Muscle layer of colon (tissue), 2 donors: ENCODE results near the gene HAND1.

Experiments used
- H3K27ac ChIP-seq: one replicate; pipeline ENCODE4 v1.7.0; 2013; ENCODE audit warnings: low read depth, mild to moderate bottlenecking, low read length, moderate library complexity
- H3K27me3 ChIP-seq, 2 donors: one replicate each; pipeline ENCODE4 v1.7.0; 2013; ENCODE audit warnings: low read length in 2 of 2, mild to moderate bottlenecking in 2 of 2; ENCODE audit not compliant: insufficient read depth in 2 of 2, control insufficient read depth in 1 of 2
- H3K36me3 ChIP-seq: one replicate; pipeline ENCODE4 v1.7.0; 2013; ENCODE audit warnings: mild to moderate bottlenecking, low read length; ENCODE audit not compliant: insufficient read depth
- H3K4me1 ChIP-seq: one replicate; pipeline ENCODE4 v1.7.0; 2013; ENCODE audit warnings: mild to moderate bottlenecking, low read length; ENCODE audit not compliant: insufficient read depth
- H3K4me3 ChIP-seq, 2 donors: one replicate each; pipeline ENCODE4 v1.7.0; 2013; ENCODE audit warnings: low read length in 2 of 2, low read depth in 1 of 2, mild to moderate bottlenecking in 1 of 2, moderate library complexity in 1 of 2
- H3K9ac ChIP-seq: one replicate; pipeline ENCODE4 v1.7.0; 2013; ENCODE audit warnings: low read length
- H3K9me3 ChIP-seq: one replicate; pipeline ENCODE4 v1.7.0; 2013; ENCODE audit warnings: mild to moderate bottlenecking, low read length
- donor health status: abdominal sarcoma.
- donor health status: Adenocarcinoma of cecum.

HAND1 gene

DNA sequence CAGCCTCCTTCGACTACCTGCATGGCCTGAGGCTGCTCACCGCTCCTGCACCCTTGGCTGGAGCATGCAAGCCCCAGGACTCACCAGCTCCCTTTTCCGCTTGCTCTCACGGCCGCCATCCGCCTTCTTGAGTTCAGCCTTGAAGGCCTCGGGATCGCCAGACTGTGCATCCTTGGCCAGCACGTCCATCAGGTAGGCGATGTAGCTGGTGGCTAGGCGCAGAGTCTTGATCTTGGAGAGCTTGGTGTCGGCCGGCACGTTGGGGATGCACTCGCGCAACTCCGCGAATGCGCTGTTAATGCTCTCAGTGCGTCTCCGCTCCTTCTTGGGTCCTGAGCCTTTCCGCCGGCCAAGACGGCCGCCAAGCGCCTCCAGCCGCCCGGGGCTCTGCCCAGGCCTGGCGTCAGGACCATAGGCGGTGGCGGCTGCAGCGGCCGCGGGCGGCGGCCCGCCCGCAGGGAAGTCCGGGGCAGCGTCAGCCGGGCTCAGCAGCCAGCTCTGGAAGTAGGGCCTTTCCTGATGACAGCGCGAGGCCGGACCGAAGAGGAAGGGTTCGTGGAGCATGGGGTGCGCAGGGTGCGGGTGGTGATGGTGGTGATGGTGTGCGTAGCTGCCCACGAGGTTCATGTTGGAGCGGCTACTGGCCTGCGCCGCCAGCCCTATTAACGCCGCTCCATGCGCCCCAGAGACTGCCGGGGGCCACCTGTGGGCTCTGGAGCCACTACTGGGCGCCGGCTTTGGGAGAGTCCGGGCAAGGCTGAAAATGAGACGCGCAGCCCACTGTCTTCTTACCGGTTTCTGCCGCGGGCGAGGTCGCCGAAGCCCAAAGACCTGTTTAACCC is 424 bp downstream of the HAND1 start:
- H3K4me1 ChIP-seq = peaks cover 20% of the 10 kb centered on the region

DNA sequence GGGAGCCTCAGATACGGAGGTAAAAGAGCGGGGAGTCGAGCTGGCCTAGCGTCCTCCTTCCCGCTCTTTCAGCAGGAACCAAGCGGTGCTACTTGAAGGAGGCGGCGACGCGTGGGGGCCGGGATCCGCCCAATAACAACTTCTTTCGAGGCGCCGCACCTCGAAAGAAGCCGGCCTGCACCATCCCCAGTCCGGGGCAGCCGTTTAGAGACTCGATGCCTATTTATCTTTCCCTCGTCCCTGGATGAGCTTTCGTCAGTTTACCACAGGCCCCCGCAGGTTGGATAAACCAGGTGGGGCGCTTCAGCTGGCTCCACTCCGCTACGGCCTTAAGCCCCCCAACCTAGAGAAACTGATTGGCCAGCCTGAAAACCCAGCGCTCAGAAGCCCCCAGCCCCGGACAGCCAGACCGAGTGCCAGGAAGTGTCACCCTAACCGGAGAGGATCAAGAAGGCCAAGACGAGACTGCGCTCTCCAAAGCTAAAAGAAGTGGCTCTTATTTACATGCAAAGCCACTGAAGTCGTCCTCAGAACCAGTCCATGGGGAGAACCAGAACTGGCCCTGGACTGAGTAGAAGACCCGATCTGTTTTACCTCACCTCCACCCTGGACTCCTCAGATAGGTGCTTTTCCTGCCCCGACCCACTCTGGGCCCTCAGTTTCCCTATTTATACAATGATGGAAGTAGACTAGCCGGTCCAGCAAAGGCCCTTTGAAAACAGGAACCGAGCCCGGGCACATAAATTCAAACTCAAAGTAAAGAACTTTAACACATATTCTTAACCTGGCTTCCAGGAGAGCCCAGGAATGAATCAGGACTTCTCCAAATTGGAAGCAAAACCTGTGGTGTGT is 1.4 kb downstream of the HAND1 start:
- Histone ChIP-seq H3K4me3 (peak overlapping the region; percentile 69 to 85), H3K9me3 (no peaks in the 10 kb centered on the region), H3K4me1 (peaks cover 10% of the 10 kb centered on the region), H3K27me3 (peaks cover 19 to 72% of the 10 kb centered on the region in 2 donors), H3K9ac (peak overlapping the region; percentile 97), H3K36me3 (no peaks in the 10 kb centered on the region), H3K27ac (peak overlapping the region; percentile 88)

More for the DNA sequence above, 424 bp downstream of the HAND1 start:
- H3K9ac ChIP-seq = peak overlapping the region; percentile 97
- peak overlapping the region; percentile 88 for H3K27ac ChIP-seq
- peak overlapping the region; percentile 69 to 85 for H3K4me3 ChIP-seq
- H3K36me3 ChIP-seq = no peaks in the 10 kb centered on the region
- no peaks in the 10 kb centered on the region for H3K9me3 ChIP-seq
- H3K27me3 ChIP-seq = peaks cover 23 to 72% of the 10 kb centered on the region in 2 donors

DNA sequence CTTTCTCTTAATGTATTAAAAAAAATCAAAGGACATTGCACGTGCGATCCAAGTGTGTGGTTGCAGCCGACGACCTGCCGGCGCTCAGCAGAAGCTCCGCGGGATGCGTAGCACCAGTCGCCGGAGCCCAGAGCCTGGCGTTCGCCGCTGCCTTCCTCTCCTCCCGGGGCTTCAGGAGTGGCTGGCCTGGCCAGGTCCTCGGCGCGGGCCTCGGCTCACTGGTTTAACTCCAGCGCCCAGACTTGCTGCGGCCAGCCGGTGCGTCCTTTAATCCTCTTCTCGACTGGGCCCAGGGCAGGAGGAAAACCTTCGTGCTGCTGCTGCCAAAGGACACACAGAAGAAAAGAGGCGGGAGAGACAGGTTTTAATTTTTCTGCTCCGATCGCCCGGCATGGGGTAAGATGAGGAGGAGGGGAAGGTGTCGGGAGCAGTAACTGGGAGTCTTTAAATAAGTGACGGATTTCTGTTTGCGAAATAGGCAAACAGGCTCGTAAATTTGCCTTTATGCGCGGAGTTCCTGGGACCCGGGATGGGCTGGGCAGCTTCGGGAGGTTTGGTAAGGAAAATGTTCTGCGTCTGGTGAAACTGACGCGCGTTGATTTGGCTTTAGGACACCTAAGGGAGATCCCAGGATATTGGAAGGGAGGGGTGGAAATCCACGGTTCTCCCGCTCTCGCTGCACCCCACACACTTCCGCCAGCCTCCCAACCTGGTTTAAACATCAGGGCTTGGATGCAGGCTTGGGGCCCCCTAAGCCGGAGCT is 2.3 kb downstream of the HAND1 start:
- Histone ChIP-seq H3K27me3 (peaks cover 12 to 71% of the 10 kb centered on the region in 2 donors), H3K9ac (peak overlapping the region; percentile 97), H3K4me1 (peaks cover 8% of the 10 kb centered on the region)

DNA sequence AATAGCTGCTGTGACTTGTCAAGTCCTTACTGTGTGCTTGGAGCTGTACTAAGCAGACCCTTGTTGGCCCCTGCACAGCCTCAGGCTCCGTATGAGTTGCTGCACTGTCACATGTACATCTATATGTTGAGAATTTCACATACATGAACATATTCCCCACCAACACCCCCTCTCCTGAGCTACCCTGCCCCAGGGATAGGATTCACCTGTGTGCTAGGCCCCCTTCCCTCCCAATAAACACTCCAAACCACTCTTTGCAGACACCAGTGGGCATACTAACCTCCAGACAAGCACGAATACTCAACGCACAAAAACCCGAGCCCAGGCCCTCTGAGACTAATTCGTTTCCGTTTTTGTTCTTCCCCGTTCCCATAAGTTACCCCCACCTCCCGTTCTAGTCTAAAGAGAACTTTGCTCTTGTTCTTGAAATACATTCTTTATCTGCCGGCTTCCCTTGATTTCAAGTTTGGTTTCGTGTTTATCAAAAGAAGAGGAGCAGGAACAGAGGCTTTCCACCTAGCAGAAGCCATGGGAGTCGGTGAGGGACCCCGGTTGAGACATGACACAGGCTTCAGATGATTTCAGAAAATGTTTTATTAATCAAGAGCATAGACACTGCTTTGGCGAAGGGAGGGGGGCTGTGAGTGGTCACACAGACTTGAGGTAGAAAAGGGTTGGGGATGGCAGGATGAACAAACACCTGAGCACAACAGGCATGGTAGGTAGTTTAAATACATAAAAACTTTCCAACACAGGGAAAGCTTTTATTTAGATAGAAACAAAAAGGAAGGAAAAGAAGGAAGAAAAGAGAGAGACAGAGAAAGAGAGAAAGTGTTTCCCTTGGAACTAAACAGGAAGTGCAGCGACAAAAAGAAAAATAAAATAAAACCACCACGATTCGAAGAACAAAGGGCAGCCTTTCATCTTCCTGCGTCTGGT is 3.4 kb downstream of the HAND1 start:
- Histone ChIP-seq H3K4me3 (peak overlapping the region; percentile 69 to 85), H3K9me3 (no peaks in the 10 kb centered on the region), H3K27ac (peak overlapping the region; percentile 88), H3K4me1 (peaks cover 8% of the 10 kb centered on the region), H3K27me3 (peaks cover 6 to 61% of the 10 kb centered on the region in 2 donors), H3K36me3 (no peaks in the 10 kb centered on the region), H3K9ac (peak overlapping the region; percentile 97)

More for the DNA sequence above, 2.3 kb downstream of the HAND1 start:
- Histone ChIP-seq H3K36me3 (no peaks in the 10 kb centered on the region), H3K4me3 (peak overlapping the region; percentile 69 to 85), H3K27ac (peak overlapping the region; percentile 88), H3K9me3 (no peaks in the 10 kb centered on the region)

DNA sequence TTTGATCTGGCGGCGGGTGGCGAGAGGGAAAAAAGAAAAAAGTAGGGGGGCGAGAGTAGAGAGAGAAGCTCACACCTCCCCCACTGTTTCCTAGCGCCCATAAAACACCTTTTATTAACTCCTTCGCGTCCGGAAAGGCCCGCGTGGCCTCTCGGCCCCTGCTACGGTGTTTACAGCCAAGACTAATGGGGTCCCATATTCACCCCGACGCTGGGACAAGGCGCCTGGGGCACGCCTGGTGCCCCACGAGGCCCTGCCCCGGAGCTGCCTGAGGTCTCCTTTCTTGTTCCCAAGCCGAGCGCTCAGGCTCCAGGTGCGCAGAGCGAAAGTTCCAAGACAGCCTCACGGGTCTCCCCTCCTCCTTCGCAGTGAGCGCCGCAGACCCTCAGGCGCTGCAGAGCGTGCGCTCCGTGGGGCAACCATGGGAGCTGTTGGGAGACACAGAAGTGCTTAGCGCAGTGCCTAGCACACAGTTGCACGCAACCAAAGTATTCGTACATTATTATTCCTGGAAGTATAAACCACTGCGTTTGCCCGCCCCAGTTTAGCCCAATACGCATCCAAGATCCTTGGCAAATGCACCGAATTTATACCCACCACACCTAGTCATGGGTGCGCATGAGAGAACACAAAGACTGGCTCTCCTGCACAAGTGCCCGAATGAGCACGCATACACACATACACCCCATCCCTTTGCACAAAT is 4.3 kb downstream of the HAND1 start:
- Histone ChIP-seq H3K4me3 (peak overlapping the region; percentile 44 to 85), H3K27ac (peak overlapping the region; percentile 88), H3K9me3 (no peaks in the 10 kb centered on the region), H3K27me3 (peaks cover 0 to 58% of the 10 kb centered on the region in 2 donors), H3K4me1 (no peaks in the 10 kb centered on the region), H3K9ac (peak overlapping the region; percentile 97), H3K36me3 (no peaks in the 10 kb centered on the region)

DNA sequence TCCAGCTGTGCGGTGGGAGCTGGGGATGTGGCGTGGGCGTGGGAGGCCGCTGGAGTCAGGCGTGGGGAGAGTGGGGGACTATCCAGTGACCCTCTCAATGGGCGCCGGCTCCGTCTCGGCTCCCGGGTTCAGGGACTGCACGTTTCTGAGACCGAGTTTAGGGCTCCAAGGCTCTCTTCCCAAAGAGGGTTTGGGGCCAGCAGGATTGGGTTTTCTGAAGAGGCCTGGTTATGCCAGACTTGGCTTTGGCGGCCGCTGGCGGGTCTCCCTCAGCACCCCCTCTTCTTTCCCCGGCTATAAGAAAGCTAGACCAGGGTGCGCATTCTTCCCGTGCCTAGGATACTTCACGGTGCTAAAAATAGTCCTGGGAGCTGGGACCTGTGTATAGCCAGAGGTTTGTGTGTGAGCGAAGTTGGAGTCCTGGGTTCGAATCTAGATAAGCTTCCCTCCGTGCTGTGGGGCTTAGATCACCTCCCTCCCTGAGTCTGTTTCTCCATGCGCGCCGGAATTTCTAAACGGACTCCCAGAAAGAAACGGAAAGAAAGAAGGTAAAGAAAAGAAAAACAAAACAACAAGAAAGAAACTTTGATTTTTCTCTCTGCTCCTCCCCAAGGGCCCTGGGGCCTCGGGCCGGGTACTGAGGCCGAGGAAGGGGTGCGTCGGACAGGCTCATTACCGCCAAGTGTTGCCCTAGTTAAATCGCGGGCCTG is 5.0 kb downstream of the HAND1 start:
- Histone ChIP-seq H3K4me1 (no peaks in the 10 kb centered on the region), H3K36me3 (no peaks in the 10 kb centered on the region), H3K27ac (peak overlapping the region; percentile 88), H3K4me3 (peak overlapping the region; percentile 44 to 85), H3K9me3 (no peaks in the 10 kb centered on the region), H3K27me3 (peaks cover 0 to 52% of the 10 kb centered on the region in 2 donors), H3K9ac (peak overlapping the region; percentile 49)

DNA sequence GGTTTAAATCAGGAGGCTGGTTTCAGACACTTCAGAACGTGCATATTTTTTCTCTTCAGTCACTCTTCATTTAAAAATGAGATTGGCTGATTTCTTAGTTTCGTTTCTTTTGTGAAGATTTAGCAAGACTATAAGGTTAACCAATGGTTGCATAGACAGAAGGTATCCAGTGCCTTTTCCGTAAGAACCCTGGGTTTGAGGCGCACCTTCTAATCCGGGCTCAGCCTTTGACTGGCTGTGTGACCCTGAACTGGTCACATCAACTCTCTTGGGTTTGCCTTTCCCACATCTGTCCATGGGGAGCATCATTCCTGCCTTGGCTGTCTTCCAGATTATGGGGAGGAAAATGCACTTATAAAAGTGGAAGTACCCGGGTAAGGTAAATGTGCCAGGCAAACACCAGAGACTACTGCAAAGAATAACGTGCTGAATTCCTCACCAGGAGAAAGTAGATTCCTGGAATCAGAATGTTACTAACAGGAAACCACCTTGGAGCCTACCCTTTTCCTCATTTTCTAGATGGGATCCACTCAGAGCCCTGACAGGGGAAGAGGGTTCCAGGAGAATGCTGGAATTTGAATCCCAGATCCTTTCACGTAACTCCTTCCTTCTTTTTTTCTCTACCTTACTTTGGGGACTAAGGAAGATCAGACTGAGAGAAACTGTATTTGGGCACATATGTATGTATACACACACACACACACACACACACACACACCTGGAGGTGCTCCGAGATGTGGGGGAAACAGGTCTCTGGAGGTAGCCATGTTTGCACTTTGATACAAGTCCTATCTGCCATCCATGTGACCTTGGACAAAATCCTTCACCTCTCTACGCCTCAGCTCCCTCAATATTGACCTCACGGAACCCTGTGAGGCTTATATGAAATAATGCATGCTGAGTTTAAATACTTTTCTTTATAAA is 6.8 kb downstream of the HAND1 start:
- H3K27ac ChIP-seq = peak overlapping the region; percentile 88
- peak overlapping the region; percentile 17 to 39 for H3K4me3 ChIP-seq
- H3K27me3 ChIP-seq = peaks cover 0 to 33% of the 10 kb centered on the region in 2 donors
- H3K4me1 ChIP-seq = no peaks in the 10 kb centered on the region
- H3K9me3 ChIP-seq = no peaks in the 10 kb centered on the region
- H3K9ac ChIP-seq = peak overlapping the region; percentile 6
- no peaks in the 10 kb centered on the region for H3K36me3 ChIP-seq

DNA sequence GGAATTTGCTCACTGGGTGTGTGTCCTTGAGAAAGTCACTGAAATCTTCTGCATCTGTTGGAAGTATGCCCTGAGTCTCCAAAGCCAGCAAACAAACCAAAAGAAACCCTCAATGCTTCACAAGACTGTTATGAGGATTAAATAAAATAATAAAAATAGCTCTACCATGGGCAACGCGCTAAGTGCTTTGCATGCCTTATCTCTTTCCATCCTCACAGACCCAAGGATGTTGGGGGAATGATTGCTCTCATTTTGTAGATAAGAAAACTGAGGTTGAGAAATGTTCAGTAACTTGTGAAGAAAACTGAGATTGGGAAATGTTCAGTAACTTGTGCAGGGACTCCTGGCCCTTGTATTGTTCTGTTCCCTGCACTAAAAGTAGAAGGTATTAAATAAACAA is 7.9 kb downstream of the HAND1 start:
- Histone ChIP-seq H3K27me3 (peaks cover 0 to 24% of the 10 kb centered on the region in 2 donors), H3K4me3 (peak overlapping the region in 1 of 2 donors; percentile 39), H3K27ac (peak overlapping the region; percentile 67), H3K4me1 (peaks cover under 1% of the 10 kb centered on the region), H3K9me3 (no peaks in the 10 kb centered on the region), H3K36me3 (no peaks in the 10 kb centered on the region), H3K9ac (peak overlapping the region; percentile 5)
